Neural crest cell (in vitro differentiated cells): ENCODE data around the gene GC. TPM values are rescaled to one million over a fixed set of nuclear protein-coding genes. Genes with fewer than 3 reads are reported as not detected.

Experiments used
- DNase-seq: peaks from one replicate; pipeline ENCODE4 v3.0.0; 2021; ENCODE audit warnings: low read depth, mixed read lengths, low spot score
- H3K27ac Mint-ChIP-seq: one replicate; pipeline ENCODE4 v1.8.0; 2021; ENCODE audit warnings: mild to moderate bottlenecking, mixed read lengths; ENCODE audit not compliant: unreplicated experiment
- H3K27me3 Mint-ChIP-seq: 2 replicates; pipeline ENCODE4 v1.8.0; 2021; ENCODE audit warnings: low read depth, mild to moderate bottlenecking, mixed read lengths
- H3K36me3 Mint-ChIP-seq: 2 replicates; pipeline ENCODE4 v1.8.0; 2021; ENCODE audit warnings: low read depth, mild to moderate bottlenecking, mixed read lengths
- H3K4me1 Mint-ChIP-seq: 2 replicates; pipeline ENCODE4 v1.8.0; 2021; ENCODE audit warnings: mixed read lengths
- H3K4me3 Mint-ChIP-seq: one replicate; pipeline ENCODE4 v1.8.0; 2021; ENCODE audit warnings: mild to moderate bottlenecking, mixed read lengths
- H3K9me3 Mint-ChIP-seq: 2 replicates; pipeline ENCODE4 v1.8.0; 2021; ENCODE audit warnings: mixed read lengths
- total RNA-seq: library from RNA; stranded (reverse); gene quantifications from 2 replicates; pipeline ENCODE4 v1.2.1, GENCODE V29; 2021
- TF ChIP-seq, protein P1 (sequence below): fragments of 200-600 bp; sonication (generic); conservative IDR thresholded peaks from 2 replicates; pipeline ENCODE4 v1.5.0; 2021; ENCODE audit warnings: antibody characterized with exemption, mild to moderate bottlenecking

The GC gene
- total RNA-seq, 1 donor from 2014 or later: not detected

GRCh38 chr4:71732706-71733105 lies 51.2 kb downstream of the GC start:
- peaks cover 16% of the 10 kb centered on the region for H3K9me3 Mint-ChIP-seq
- TF ChIP-seq, protein P1, sequence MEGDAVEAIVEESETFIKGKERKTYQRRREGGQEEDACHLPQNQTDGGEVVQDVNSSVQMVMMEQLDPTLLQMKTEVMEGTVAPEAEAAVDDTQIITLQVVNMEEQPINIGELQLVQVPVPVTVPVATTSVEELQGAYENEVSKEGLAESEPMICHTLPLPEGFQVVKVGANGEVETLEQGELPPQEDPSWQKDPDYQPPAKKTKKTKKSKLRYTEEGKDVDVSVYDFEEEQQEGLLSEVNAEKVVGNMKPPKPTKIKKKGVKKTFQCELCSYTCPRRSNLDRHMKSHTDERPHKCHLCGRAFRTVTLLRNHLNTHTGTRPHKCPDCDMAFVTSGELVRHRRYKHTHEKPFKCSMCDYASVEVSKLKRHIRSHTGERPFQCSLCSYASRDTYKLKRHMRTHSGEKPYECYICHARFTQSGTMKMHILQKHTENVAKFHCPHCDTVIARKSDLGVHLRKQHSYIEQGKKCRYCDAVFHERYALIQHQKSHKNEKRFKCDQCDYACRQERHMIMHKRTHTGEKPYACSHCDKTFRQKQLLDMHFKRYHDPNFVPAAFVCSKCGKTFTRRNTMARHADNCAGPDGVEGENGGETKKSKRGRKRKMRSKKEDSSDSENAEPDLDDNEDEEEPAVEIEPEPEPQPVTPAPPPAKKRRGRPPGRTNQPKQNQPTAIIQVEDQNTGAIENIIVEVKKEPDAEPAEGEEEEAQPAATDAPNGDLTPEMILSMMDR: peak; percentile 78
- H3K4me1 Mint-ChIP-seq: no peaks in the 10 kb centered on the region
- H3K36me3 Mint-ChIP-seq: peaks cover 3% of the 10 kb centered on the region
- no peak overlapping the region for H3K27ac Mint-ChIP-seq
- H3K4me3 Mint-ChIP-seq: no peak overlapping the region
- no peak for DNase-seq
- H3K27me3 Mint-ChIP-seq: no peaks in the 10 kb centered on the region

- no peaks in the 10 kb centered on the region for H3K27me3 Mint-ChIP-seq
- peaks cover 1% of the 10 kb centered on the region for H3K36me3 Mint-ChIP-seq
- H3K9me3 Mint-ChIP-seq: peaks cover 10% of the 10 kb centered on the region
- H3K4me1 Mint-ChIP-seq: no peaks in the 10 kb centered on the region
- no peak for DNase-seq
- TF ChIP-seq, protein P1: no peak
- H3K4me3 Mint-ChIP-seq: no peak overlapping the region
- H3K27ac Mint-ChIP-seq: no peak overlapping the region
Observed at GRCh38 chr4:71732066-71732465, 51.8 kb downstream of the GC start.

DNA sequence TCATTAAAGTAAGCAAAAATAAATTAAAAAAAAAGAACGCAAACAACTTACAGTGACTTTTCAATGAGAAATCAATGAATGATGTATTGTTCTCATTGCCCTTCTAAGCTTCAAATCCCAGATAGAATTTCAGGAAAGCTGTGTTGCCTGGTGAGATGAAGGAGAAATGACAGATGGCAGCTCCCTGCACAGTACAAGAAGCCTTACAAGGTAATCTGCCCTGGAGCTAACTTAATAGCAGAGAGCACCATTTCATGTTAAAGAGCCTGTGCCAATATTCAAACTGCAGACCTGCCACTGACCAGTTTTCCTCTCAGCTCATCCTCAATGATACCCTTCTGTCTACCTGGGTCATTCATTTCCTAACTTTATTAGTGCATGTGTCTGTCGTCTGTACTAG lies 54.0 kb downstream of the GC start:
- Mint-ChIP-seq H3K27me3 (no peaks in the 10 kb centered on the region), H3K4me3 (no peak overlapping the region), H3K36me3 (no peaks in the 10 kb centered on the region), H3K27ac (no peak overlapping the region), H3K4me1 (no peaks in the 10 kb centered on the region), H3K9me3 (no peaks in the 10 kb centered on the region)
- no peak for DNase-seq
- TF ChIP-seq, protein P1: no peak

DNA sequence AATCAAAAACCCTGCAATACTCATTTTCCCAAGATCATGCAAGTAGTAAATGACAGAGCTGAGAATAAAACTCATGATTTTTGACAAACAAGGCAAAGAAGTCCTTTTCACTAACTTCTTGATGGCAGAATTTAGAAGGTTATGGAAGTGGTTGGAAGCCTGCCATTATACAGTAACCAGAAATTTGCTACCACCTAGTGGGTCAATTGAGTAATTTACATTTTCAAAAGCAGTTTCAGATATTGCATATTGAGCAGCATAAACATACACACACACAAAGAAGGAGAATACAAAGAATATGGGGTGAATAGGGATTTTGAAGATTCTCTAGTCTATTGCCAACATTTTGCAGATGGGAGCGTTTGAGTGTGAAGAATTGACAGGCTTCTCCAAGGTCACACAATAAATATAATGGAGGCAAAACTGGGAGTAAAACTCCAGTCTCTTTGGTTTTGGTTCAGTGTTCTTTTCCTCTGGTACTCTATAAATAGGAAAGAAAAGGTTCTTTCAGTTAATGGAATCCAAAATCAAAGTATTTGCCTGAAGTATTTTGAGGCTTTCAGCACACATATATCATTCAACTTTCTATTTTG lies 70.2 kb downstream of the GC start:
- Mint-ChIP-seq H3K4me1 (no peaks in the 10 kb centered on the region), H3K27ac (no peak overlapping the region), H3K9me3 (peaks cover 2% of the 10 kb centered on the region), H3K4me3 (no peak overlapping the region), H3K36me3 (no peaks in the 10 kb centered on the region), H3K27me3 (peaks cover 10% of the 10 kb centered on the region)
- no peak for DNase-seq
- TF ChIP-seq, protein P1: peak; percentile 81

DNA sequence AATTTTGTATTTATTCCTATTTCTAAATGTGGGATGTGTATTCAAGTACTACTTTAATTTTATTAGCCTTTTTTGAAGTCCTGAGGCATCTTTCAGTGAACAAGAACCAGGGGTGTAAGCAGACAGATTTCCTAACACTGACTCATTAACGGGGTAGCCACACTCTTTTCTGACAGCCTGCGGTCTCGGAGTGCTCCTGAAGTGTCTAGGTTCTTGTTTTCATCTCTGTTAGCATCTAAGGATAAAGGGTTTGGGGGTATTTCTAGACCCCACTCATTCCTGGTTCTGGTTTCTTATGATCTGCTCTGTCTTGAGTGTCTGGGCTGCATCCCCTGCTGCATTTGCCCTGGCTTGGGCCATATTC lies 71.9 kb downstream of the GC start:
- Mint-ChIP-seq H3K27me3 (peaks cover 4% of the 10 kb centered on the region), H3K4me3 (no peak overlapping the region), H3K9me3 (peaks cover 4% of the 10 kb centered on the region), H3K27ac (no peak overlapping the region), H3K36me3 (no peaks in the 10 kb centered on the region), H3K4me1 (no peaks in the 10 kb centered on the region)
- no peak for DNase-seq
- TF ChIP-seq, protein P1: no peak
